Neural progenitor cell (in vitro differentiated cells): ENCODE measurements around the gene NCKAP1.

Experiments used
- EZH2 ChIP-seq: fragments of 200-600 bp; sonication (generic); IDR thresholded peaks from 2 replicates; pipeline ENCODE4 v1.6.1; 2017; ENCODE audit warnings: antibody characterized with exemption, mild to moderate bottlenecking, moderate library complexity
- TF ChIP-seq, protein P1 (sequence below): fragments of 200-600 bp; sonication (generic); IDR thresholded peaks from 2 replicates; pipeline ENCODE4 v1.5.1; 2017; ENCODE audit warnings: antibody characterized with exemption, mild to moderate bottlenecking

DNA sequence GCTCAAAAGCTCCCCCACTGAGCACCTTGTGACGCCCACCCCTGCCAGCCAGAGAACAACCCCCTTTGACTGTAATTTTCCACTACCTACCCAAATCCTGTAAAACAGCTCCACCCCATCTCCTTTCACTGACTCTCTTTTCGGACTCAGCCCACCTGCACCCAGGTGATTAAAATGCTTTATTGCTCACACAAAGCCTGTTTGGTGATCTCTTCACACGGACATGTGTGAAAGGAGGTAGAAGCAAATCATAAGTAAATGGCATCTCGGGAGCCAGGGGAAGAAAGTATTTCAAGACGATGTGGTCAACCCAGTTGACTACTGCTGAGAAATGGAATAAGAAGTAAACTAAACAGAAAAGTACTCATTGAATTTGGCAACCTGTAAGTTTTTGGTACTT is 11.2 kb upstream of the NCKAP1 start:
- TF ChIP-seq, protein P1, sequence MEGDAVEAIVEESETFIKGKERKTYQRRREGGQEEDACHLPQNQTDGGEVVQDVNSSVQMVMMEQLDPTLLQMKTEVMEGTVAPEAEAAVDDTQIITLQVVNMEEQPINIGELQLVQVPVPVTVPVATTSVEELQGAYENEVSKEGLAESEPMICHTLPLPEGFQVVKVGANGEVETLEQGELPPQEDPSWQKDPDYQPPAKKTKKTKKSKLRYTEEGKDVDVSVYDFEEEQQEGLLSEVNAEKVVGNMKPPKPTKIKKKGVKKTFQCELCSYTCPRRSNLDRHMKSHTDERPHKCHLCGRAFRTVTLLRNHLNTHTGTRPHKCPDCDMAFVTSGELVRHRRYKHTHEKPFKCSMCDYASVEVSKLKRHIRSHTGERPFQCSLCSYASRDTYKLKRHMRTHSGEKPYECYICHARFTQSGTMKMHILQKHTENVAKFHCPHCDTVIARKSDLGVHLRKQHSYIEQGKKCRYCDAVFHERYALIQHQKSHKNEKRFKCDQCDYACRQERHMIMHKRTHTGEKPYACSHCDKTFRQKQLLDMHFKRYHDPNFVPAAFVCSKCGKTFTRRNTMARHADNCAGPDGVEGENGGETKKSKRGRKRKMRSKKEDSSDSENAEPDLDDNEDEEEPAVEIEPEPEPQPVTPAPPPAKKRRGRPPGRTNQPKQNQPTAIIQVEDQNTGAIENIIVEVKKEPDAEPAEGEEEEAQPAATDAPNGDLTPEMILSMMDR: no peak
- TF ChIP-seq EZH2: no peak
